GM18867 (cell line): ENCODE data around the gene SPAG16.

Source experiments
- ATAC-seq: cut with Tn5 transposase; IDR thresholded peaks from one replicate; pipeline ENCODE4 v1.9.1; 2021; ENCODE audit warnings: mild to moderate bottlenecking, moderate library complexity; ENCODE audit not compliant: unreplicated experiment

Gene SPAG16

DNA sequence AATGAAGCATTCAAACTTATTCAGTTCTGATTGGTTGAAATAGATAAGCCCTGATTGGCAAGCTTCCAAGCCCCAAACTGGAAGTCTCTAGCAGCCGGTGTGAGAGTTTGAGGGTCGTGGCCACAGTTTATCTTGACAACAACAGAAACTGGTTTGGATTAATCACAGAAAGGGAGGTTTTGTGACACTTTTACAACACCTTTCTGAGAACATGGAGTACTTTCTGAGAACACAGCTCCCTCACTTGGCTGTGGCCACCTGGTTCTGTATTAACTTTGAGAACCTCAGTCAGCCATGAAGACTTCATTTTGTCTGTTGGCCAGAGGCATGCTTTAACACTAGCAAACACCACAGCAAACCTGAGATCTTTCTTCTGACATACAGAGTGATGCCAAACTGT is 845.9 kb downstream of the SPAG16 start:
- ATAC-seq: no peak

DNA sequence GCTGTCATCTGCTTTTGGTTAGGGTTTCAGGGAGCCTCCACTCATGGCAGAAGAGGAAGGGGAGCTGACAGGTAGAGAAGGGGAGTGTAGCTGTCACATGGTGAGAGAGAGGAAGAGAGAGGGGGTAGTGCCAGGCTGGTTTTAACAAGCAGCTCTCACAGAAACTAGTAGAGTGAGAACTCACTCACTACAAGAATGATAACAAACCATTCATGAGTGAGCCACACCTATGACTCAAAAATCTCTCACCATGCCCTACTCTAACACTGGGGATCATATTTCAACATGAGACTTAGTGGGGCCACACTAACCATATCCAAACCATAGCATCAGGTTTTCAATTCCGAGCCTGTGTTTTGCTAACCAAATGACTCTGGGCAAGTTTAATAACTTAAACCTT is 851.7 kb downstream of the SPAG16 start:
- ATAC-seq: peak; percentile 38

DNA sequence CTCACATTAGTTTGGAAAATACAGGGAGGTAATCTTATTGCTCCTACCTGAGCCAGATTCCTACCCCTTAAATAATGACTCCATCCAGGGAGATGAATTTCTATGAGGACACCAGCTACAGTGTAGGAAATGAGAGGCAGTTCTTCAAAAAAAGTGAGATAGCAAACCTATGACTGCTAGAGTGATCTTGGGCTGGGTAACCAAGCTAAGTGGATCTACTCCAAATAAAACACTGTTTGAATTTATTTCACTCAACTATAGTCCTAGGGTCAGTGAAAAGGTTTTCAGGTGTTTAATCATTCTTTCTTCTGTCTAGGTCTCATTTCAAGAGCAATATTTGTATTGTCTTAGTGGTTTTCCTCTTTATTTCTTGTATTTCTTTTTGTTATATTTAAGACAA is 854.5 kb downstream of the SPAG16 start:
- no peak for ATAC-seq

DNA sequence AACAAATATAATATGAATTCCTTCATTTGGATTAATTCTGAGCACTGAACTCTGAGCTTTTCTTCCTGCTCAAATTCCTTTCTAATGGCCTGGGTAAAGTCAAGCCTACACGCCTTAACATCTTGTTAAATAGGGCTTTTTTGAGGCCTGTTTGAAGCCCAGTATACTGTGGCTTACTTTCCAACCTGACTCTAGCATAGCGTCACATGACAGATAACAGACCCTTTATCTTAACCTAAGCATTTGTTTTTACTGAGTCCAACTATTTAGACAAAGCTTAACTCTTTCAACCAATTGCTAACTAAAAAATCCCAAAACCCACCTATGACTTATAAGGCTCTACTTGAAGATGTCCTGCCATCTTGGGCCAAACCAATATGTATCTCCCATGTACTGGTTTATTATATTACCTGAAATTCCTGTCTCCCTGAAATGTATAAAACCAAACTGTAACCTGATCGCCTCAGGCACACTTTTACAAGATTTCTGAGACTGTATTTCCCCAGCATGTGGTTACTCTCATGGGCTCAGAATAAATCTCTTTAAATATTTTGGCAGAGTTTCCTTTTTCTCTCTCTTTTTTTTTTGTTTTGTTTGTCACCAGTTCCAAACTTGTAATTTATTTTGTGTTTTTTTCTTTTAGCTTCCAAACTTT is 855.5 kb downstream of the SPAG16 start:
- no peak for ATAC-seq

DNA sequence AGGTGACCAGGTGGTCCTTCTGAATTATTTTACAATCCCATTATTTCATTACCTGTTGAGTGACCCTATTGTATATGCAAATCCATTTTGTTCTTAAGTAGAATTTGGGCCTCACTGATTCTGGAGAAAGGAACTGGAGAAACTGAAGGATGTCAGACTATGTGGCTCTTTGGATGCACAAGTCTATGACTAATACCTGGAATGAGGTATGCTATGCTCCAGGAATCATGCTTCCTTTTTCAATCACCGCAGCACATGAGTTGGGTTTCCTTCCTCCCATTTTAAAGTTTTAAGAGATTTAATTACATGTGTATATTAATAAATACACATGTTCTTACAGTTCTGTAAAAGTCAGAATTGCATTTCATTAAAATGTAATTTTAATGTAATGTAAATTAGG is 872.7 kb downstream of the SPAG16 start:
- no peak for ATAC-seq

DNA sequence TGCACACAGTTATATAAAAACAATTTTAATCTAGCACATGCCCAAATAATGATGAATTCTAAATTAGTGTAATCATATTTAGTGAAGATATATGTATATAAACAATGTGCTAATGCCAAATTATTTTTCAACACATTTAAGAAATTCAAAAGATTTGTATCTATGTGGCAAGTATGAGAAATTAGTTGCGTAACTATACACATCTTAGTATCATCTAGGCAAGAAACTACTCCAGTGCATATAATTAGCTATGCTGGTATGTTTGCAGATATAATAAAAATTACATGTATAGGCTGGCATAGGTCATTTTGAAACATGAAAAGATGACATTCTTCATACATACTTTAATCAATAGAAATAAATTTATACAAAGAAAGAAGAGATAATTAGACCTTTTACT is 874.6 kb downstream of the SPAG16 start:
- no peak for ATAC-seq

DNA sequence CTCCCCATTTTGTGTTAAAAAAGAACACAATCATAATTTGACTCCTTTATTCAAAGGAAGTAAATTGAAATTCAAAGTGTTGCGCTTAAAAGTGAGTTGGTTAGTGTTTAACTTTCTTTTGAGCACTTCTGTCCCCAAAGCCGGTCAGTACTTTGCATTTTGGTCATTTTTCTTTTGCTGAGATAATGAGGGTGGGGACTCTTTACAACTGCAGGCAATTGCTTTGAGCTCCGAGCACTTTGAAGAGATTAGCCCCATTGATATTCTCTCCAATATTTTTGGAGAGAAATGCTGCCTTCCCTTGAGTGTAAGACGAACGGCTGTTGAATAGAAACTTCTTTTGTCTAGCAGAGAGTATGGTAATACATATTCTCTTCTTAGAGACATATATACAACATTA is 885.0 kb downstream of the SPAG16 start:
- ATAC-seq: no peak

DNA sequence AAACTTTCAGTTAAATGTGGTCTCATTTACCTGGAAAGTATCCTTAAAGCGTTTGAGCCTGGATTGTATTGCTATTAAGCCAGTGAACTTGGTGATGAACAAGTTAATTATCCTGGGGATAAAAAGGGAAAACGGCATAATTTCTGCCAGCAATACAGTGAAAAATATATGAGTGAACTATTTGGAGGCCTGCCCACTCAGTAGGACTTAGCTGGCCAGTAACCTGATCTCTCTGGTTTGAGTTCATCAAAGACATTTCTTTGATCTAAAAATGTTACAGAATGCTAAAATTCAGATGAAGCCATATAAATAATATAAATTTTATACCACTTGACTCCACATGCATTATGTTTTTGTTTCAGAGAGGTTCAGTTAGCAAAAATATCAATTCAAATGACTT is 885.5 kb downstream of the SPAG16 start:
- ATAC-seq: no peak

DNA sequence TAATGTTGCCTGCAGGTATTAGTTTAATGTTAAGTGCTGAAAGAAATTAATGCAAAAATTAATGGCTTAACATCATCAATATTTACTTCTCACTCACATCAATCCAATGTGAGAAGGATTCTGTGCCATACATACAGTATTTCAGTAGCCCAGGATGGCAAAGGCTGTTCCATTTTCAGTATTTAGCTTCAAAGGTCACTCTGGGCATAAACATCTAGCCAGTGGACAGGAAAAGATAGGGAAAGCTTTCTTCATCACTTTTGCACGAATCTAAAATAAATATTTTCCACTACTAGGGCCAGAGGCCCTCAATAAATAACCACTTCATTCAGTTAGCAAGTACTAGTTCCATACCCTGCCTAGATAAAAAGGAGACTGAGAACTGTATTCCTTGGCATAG is 890.3 kb downstream of the SPAG16 start:
- ATAC-seq: no peak

DNA sequence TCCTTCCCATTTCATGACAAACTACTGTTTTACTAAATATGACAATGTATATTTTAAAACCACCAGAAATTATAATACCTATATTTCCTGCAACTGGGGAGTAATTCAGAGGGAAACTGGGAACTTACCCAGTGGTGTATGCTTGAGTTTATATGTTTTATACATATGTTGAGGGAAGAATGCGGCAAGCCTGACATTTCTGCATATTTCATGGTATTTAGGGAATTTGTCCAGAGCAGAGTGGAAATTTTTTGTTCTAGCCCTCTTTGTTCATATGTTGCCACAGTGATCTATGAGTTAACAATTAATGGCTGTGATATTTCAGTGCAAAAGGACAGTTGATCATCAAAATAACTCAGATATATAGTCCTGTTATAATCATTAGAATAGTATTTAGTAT is 895.8 kb downstream of the SPAG16 start:
- no peak for ATAC-seq

DNA sequence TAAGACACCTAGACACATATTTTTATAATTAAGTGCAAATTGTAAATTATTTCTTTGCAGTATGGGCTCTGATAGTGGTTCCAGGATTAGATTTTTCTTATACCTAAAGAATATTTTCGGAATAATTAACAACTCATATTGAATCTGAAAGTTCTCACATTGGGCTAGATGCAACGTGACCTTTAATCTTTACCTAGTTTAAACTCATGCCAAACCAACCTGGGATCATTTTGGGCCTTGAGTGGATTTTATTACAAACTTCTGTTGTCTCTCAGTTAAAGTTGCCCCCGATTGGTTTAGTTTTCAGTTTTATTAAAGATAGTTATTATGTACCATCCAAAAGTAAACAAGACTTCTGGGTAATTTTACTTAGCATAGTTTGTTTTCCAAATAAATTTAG is 896.4 kb downstream of the SPAG16 start:
- no peak for ATAC-seq

DNA sequence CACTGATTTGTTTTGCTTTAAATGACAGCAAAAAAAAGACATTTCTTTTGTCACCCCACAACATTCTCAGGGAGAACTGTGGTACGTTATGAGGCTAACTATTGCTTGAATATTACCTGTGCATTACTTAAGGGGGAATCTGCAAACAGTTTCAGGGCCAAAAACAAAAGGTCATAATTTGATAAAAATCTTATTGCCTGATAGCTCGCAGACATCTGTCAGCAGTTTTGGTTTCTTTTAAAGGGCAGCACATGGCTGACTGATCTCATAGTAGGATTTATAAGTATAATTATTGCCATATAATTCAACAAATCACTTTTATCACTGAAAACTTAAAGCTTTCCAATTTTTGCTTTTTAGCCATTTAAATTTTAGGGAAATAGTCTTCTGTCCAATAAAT is 900.2 kb downstream of the SPAG16 start:
- no peak for ATAC-seq

DNA sequence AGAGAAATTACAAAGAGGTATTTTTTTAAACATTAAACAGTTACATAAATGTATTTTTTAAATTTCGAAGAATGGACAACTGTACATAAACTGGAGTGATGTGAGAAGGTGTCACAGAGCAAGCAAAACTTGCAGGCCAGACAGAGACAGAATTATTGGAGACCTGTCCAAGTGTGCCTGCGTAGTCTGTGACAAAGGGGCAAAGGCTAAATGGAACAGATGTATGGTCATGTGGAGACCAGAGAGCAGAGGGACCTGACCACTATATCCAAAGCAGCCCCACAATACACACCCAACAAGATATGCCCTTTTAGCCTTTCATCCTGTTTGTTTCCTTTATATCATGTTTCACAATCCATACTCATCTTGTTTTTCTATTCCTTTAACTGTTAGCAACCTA is 901.3 kb downstream of the SPAG16 start:
- no peak for ATAC-seq

DNA sequence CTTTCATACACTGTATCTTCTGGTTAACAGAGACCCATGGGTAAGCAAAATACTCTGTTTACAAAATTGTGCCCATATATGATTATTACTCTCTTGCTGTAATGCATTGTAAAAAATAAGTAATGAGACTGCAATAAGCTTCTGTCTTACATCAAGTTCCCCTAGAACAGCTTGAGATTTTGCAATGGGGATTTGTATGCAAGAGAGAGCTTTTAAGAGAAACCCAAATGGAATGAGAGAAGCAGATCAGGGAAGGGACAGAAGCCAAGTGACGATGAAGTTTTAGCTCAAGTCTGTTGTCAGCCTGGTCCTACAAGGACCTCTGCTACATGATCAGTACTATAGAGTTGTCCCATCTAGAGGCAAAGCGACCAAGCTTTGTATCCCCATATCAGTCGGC is 908.4 kb downstream of the SPAG16 start:
- ATAC-seq: no peak

DNA sequence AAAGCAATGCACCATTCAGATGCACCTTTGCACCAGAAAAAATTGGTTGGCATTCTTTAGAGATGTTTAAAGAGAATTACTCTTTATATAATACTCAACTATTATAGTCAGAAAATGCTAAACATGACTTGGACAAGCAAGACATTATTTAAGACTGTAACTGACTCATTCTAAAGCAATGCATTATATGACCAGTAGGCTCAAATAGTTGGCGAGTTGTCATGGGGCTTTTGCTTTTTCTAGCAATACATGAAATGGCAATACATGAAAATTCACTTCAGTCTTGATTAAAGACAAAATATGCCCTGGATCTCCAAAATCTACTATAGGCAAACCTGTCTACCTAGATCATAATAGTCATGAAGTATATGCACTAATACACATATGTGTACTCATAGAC is 909.7 kb downstream of the SPAG16 start:
- ATAC-seq: no peak

DNA sequence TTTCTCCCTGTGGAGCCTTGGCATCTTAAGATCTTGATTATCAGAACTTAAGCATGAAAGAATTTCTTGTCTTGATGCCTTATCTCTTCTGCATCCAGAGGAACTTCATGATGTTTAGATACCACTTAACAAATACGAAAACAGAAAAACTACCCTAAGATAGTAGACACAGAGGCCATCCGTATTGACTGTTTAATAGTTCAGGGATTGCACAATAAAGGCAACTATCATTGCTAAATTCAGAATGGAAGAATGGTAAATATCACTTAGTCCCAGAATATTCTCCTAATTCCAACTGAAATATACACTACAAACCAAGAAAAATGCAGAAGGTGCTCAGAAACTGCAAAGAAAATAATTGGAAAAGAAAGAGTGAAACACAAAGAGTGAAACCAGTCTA is 912.0 kb downstream of the SPAG16 start:
- no peak for ATAC-seq

DNA sequence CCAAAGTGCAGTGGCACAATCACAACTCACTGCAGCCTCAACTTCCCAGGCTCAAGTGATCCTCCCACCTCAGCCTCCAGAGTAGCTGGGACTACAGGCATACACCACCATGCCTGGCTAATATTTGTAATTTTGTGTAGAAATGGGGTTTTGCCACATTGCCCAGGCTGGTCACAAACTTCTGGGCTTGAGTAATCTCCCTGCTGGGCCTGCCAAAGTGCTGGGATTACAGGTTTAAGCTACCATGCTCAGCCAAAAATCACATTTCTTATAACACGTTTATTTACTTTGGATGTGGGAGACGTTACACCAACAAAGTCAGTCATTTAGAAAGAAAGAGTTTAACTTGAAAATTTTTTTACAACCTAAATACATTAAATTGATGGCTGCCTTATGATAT is 917.6 kb downstream of the SPAG16 start:
- no peak for ATAC-seq

DNA sequence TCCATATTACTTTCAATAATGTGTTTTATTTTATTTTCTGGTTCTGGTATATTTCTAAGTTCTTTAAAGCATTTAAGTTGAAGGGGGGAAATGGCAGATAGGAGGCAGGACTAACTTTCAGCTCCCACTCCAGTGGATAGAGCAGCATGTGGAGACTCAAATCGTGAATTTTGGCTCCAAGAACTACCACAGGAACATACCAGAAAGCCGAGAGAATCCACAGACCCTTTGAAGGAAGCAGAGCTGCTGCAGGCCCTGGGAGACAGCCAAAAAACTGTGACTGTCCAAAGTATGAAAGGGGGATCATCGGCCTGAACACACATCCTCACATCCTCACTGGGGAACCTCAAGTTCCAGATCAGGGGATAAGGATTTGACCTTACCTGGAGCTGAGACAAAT is 919.0 kb downstream of the SPAG16 start:
- no peak for ATAC-seq

DNA sequence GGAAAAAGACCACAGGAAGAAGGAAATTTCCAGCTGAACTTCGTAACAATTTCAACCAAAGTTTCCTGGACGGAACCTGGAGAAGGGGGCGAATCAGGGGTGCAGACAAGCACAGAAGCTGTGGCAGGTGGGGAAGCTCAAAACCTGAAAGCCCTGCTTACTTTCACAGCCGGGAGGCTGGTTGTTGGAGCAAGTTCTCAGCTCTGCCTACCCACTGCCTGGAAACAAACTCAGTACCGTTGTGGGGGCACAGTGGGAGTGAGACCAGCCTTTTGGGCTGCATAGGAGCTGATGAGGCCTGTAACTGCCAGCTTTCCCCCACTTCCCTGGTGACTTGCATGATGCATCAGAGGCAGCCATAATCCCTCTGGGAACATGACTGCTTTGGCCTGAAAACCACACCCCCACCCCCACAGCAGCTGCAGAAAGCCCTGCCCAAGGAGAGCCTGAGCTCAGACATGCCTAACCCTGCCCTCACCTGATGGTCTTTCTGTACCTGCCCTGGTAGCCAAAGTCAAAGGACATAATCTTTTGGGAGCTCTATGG is 919.6 kb downstream of the SPAG16 start:
- no peak for ATAC-seq

DNA sequence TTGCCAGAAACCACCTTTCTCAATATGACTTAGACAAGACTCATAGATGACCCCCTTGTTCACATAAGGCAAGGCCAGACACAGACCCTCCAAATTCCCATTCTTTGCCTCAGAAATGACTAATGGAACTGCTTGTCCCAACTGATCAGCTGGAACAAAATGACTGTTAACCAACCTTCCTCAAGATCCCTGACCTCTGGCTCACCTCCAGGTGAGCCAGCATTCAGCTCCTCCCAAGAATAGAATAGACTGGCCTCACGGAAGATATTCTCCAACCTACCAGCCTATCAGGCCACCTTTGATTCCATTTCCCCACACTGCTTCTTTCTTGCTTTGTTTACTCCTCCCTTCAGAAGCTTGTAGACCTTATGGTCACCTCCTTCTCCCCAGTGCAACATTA is 930.8 kb downstream of the SPAG16 start:
- ATAC-seq: no peak

DNA sequence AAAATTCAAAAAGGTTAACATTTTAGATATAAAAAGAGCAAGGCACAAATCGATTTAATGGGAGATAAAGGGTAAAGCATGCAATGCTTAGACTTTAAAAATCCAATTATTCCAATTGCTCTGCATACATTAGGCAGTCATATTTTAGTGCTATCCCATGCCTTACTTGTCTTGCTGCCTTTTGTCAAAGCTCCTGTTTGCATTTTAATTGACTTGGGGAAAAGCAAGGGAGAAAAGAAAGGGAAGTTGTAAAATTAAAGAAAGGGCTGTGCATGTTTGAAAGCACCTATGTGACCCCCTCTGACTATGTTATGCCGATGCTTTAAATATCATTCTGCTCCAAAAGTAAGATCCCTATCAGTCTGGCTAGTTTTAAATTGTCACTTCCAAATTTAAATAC is 932.9 kb downstream of the SPAG16 start:
- no peak for ATAC-seq

DNA sequence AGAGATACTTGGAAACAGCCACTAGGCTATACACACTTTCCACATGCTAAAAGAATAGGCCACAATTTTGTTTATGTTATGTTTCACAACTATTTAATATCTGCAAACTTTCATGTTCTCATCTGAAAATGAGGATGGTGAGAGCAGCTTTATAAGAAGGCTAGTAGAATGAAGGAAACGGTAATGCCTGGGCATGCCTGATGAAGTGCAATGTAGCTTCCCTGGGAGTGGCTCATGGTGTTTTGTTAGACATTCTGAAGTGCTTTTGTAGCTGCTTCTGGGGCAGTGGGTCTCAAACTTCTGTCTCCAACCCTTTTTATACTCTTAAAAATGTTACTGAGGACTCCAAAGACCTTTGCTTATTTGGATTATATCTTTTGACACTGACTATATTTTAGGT is 933.3 kb downstream of the SPAG16 start:
- no peak for ATAC-seq

DNA sequence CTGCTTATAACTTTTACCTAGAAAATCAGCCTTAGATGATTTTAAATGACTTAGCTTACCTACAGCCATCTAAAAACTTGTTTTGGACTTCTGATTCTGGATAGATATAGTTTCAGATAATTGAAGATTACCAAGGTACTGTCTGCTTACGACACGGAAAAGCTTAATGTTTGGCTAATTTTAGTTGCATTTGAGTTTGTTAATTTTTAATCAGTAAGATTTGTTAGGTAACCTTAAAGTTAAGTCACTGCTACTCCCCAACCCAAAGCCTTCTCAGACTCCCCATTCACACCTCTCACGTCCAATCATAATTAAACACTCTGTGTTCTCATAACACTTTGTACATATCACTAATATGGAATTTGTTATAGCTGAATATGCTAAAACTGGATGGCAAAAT is 936.0 kb downstream of the SPAG16 start:
- no peak for ATAC-seq
